ENCODE measurements around the gene PDIA5. TPM values are rescaled to one million over a fixed set of nuclear protein-coding genes. Genes with fewer than 3 reads are reported as not detected.

The PDIA5 gene
- total RNA-seq, 1 experiment from 2014 or later = 53.6 TPM

- intact Hi-C loops (cut with micrococcal nuclease; ENCODE audit: unreplicated experiment) = no loop called here
- ChIA-PET CTCF (no interaction called here), POLR2A (interaction anchor here (0.6 kb wide), 1 partner anchor 19 kb away, joined by 5 read pairs; the partner anchor contains the start of gene PDIA5)
- in situ Hi-C loops (cut with HindIII; ENCODE audit: low pct_unique_long_range_greater_than_20kb, low sequenced_read_pairs) = no loop called here
- no peaks in the 10 kb centered on the region for H3K9me3 ChIP-seq (ENCODE audit: control insufficient read depth, insufficient read depth, low read depth, low read length)
- no peak for DNase-seq (ENCODE audit: low read depth, low spot score)
- peak; percentile 31; the same call in 1 of the 2 replicates for ATAC-seq
- peaks cover 64% of the 10 kb centered on the region for H3K4me1 ChIP-seq (ENCODE audit: control insufficient read depth, insufficient read depth, low read length)
- no peak overlapping the region for H3K4me3 ChIP-seq (ENCODE audit: low read depth in 2 of 2, low read length in 2 of 2)
- TF ChIP-seq TCF7L2 (IDR thresholded peaks at IDR 0.05; ENCODE audit: low read depth, low read length) (no peak), REST (IDR thresholded peaks at IDR 0.05; ENCODE audit: insufficient read depth in 1 of 2, low read depth in 2 of 2, low read length in 1 of 2) (no peak), POLR2AphosphoS5 (IDR thresholded peaks at IDR 0.05; ENCODE audit: low read depth, low read length) (no peak), SIN3A (IDR thresholded peaks at IDR 0.05; ENCODE audit: borderline replicate concordance, insufficient read depth, low read depth, low read length) (no peak)
- TF ChIP-seq, protein P1, sequence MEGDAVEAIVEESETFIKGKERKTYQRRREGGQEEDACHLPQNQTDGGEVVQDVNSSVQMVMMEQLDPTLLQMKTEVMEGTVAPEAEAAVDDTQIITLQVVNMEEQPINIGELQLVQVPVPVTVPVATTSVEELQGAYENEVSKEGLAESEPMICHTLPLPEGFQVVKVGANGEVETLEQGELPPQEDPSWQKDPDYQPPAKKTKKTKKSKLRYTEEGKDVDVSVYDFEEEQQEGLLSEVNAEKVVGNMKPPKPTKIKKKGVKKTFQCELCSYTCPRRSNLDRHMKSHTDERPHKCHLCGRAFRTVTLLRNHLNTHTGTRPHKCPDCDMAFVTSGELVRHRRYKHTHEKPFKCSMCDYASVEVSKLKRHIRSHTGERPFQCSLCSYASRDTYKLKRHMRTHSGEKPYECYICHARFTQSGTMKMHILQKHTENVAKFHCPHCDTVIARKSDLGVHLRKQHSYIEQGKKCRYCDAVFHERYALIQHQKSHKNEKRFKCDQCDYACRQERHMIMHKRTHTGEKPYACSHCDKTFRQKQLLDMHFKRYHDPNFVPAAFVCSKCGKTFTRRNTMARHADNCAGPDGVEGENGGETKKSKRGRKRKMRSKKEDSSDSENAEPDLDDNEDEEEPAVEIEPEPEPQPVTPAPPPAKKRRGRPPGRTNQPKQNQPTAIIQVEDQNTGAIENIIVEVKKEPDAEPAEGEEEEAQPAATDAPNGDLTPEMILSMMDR (IDR thresholded peaks at IDR 0.05) = no peak
- no peaks in the 10 kb centered on the region for H3K36me3 ChIP-seq (ENCODE audit: control insufficient read depth, insufficient read depth, low read length)
- peak overlapping the region; percentile 74 for H3K27ac ChIP-seq (ENCODE audit: low read length)
- no peaks in the 10 kb centered on the region for H3K27me3 ChIP-seq (ENCODE audit: control insufficient read depth, insufficient read depth, low read length)
- BruUV-seq (replicated peaks) = no TSS peak
Observed at GRCh38 chr3:123085293-123085931, 18.6 kb downstream of the PDIA5 start.

DNA sequence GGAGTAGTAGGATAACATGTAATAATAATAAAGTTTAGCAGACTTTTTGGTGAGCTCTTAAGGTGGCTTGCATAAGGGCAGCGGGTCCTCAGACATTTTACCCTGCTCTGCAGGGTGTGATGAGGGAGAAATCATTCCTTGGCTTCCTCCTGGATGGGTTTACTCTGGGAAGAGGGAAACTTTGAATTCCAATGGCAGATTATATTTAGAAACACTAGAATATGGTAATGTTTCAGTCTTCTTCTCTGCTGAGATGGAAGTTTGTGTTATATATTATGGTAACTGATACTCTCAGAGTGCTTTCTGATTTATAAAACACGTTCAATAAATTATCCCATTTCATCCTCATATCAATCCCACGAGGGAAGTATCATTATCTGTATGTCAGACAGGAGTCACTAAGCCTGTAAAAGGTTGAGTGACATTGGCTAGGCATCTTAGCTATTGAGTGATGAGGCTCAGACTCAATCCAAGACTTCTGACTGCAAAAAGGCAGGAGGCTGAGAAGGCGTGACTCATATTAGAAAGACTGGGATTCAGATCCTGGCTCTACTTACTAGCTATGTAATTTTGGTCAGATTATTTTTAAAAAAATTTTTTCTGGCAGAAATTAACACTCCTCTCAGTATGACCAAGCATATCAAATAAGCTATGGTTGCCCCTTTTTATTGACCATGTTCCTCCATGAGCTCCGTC, 19.3 kb downstream of the PDIA5 start:
- in situ Hi-C loops (cut with HindIII; ENCODE audit: low pct_unique_long_range_greater_than_20kb, low sequenced_read_pairs) = no loop called here
- Histone ChIP-seq H3K4me1 (ENCODE audit: control insufficient read depth, insufficient read depth, low read length) (peaks cover 57% of the 10 kb centered on the region), H3K27me3 (ENCODE audit: control insufficient read depth, insufficient read depth, low read length) (no peaks in the 10 kb centered on the region), H3K36me3 (ENCODE audit: control insufficient read depth, insufficient read depth, low read length) (no peaks in the 10 kb centered on the region), H3K27ac (ENCODE audit: low read length) (peak overlapping the region; percentile 74), H3K4me3 (ENCODE audit: low read depth in 2 of 2, low read length in 2 of 2) (no peak overlapping the region), H3K9me3 (ENCODE audit: control insufficient read depth, insufficient read depth, low read depth, low read length) (no peaks in the 10 kb centered on the region)
- ChIA-PET CTCF (no interaction called here), POLR2A (interaction anchor here (0.6 kb wide), 1 partner anchor 19 kb away, joined by 5 read pairs; the partner anchor contains the start of gene PDIA5)
- DNase-seq (ENCODE audit: low read depth, low spot score) (no peak), ATAC-seq (no peak)
- TF ChIP-seq SIN3A (IDR thresholded peaks at IDR 0.05; ENCODE audit: borderline replicate concordance, insufficient read depth, low read depth, low read length) (no peak), TCF7L2 (IDR thresholded peaks at IDR 0.05; ENCODE audit: low read depth, low read length) (no peak), POLR2AphosphoS5 (IDR thresholded peaks at IDR 0.05; ENCODE audit: low read depth, low read length) (no peak), REST (IDR thresholded peaks at IDR 0.05; ENCODE audit: insufficient read depth in 1 of 2, low read depth in 2 of 2, low read length in 1 of 2) (no peak)
- TF ChIP-seq, protein P1 (IDR thresholded peaks at IDR 0.05) = no peak
- no TSS peak for BruUV-seq (replicated peaks)
- intact Hi-C loops (cut with micrococcal nuclease; ENCODE audit: unreplicated experiment) = no loop called here
